KBM-7 (cell line): ENCODE measurements around the gene ABITRAM.
"Not testable (repeated sequence)": the region's sequence is repeated elsewhere in the genome, so short reads cannot be mapped to it uniquely, and the experiment has no call there.

ENCODE experiments used
- DNase-seq: peaks from one replicate; pipeline ENCODE4 v3.0.0-alpha.2; 2015
- in situ Hi-C: fragments of 300-500 bp; cut with MboI; formaldehyde crosslinking; loops from 2 replicates; pipeline ENCODE4 v1.14.3; 2020; ENCODE audit warnings: low sequenced_read_pairs, low pct_unique_long_range_greater_than_20kb, mixed read lengths

The ABITRAM gene

GRCh38 chr9:108921200-108921599 is 13.0 kb upstream of the ABITRAM start:
- in situ Hi-C loops, result no loop called here

DNA sequence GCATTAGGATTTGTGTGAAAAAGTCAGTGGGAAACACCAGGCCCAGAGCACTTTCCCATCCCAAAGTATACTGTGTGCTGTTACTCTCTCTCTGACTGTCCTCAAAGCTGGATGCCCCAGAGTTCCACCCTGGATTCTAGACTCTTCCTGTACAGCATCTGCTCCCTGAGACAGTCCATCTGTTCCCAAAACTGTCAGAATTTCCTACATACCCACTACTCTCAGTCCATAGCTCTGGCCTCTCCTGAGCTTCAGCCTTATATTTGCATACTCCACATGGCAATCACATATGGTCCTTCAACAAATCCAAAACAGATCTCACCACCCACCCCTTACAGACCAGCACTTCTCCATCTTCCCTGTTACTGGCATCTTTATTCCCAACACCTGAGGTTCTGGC is 9.7 kb upstream of the ABITRAM start:
- DNase-seq, result no peak

More at GRCh38 chr9:108921200-108921599, 13.0 kb upstream of the ABITRAM start:
- no peak for DNase-seq

GRCh38 chr9:108928386-108928785 is 5.8 kb upstream of the ABITRAM start:
- no peak for DNase-seq
- in situ Hi-C loops, result no loop called here

More for the DNA sequence above, 9.7 kb upstream of the ABITRAM start:
- in situ Hi-C loops, result no loop called here

- no peak for DNase-seq
- in situ Hi-C loops, result no loop called here
These were observed 926 bp upstream of the ABITRAM start for GRCh38 chr9:108933231-108933717.

GRCh38 chr9:108933718-108934322 is 380 bp upstream of the ABITRAM start, which contains the start of gene ELP1:
TSS of gene ELP1 (minus strand) at chr9:108934124. CDS start at chr9:108931146, 2,978 bp downstream.
- in situ Hi-C loops, result no loop called here
- DNase-seq, result peak; percentile 92

DNA sequence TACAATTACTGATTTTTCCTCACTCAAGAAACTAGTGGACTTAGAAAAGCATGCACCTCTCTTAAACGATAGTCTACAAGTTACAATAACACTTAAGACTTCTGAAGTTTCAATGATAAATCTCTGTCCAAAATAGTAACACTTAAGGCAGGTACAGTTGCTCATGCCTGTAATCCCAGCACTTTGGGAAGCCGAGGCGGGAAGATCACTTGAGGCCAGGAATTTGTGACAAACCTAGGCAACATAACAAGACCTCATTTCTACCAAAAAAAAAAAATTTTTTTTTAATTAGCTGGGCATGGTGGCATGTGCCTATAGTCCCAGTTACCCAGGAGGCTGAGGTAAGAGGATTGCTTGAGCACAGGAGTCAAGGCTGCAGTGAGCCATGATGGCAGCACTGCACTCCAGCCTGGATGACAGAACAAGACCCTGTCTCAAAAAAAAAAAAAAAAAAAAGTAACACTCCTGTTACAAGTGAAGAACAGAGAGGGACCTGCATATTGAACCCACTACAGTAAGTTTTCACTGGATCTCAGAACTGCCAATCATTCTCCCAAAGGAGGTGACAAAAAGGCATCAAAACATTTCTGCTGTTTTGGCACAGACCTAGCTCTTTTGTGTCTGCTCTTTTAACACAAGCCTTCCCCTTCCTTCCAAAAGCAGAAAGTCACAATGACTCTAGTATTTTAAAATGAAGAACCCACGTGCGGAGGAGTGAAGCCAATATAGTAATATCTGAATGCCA is 3.5 kb downstream of the ABITRAM start:
- DNase-seq, result no peak
- in situ Hi-C loops, result no loop called here

DNA sequence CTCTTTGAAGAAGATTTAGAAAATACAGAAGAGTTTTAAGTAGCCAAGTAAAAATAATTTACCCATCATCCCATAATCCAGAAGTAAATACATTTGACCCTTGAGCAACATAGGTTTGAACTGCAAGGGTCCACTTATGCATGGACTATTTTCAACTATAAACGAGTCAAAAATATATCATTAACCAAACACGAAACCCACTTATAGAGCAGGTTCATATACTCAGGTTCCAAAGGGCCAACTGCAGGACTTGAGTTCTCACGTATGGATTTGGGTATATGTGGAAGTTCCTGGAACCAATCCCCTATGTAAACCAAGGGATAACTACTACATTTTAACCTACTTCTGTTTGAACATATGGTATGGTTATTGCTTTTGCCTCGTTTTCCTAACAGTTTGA is 5.8 kb downstream of the ABITRAM start:
- in situ Hi-C loops, result no loop called here
- no peak for DNase-seq

- in situ Hi-C loops, result no loop called here
These were observed 16.0 kb downstream of the ABITRAM start for GRCh38 chr9:108950168-108950567.

DNA sequence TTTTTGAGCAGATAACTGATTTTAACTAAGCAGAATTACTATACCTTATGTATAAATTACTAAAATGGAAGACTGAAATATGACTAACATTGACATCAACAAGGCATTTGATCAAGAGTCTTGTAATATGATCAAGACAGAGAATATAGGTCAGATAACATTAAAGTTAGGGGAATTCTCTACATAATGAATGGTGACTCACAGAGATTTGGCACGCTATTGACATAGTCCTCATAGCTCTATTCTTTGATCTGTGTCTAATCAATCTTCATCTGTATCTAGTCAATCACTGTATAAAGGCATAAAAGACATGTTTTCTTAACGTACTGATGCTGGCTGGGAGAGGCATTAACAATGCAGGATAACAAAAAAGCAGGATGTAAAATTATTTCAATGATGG is 17.4 kb downstream of the ABITRAM start:
- no peak for DNase-seq
- in situ Hi-C loops, result no loop called here

More at GRCh38 chr9:108950168-108950567, 16.0 kb downstream of the ABITRAM start:
- DNase-seq, result no peak

GRCh38 chr9:108953983-108954574 is 19.9 kb downstream of the ABITRAM start:
- in situ Hi-C loops, result no loop called here
- DNase-seq, result peak; percentile 45

GRCh38 chr9:108956022-108956630 is 21.9 kb downstream of the ABITRAM start:
- in situ Hi-C loops, result no loop called here

GRCh38 chr9:108956631-108957026 is 22.4 kb downstream of the ABITRAM start:
- no peak for DNase-seq
- in situ Hi-C loops, result no loop called here

More at GRCh38 chr9:108956022-108956630, 21.9 kb downstream of the ABITRAM start:
- DNase-seq, result no peak

GRCh38 chr9:108960331-108960730 is 26.1 kb downstream of the ABITRAM start:
- in situ Hi-C loops, result no loop called here
- DNase-seq, result no peak

DNA sequence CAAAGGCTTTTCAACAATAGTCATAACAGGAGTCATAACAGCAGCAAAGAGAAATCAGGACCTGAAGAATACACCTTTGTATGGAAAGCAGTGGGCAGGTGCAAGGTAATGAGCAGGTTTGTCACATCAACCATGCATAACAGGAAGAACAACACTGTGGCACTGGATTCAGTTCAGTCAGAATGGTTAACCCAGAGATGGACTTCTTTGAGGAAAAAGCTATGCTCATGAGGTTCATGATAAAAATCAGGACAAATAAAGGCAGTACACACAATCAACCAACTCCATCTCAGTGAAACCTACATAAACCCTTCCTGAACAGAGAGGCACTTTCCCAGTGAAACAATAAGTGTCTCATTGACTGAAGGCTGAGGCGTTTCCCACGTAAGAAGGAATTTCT is 27.0 kb downstream of the ABITRAM start:
- in situ Hi-C loops, result no loop called here
- no peak for DNase-seq

- in situ Hi-C loops, result no loop called here
- DNase-seq, result no peak
These were observed 29.4 kb downstream of the ABITRAM start for GRCh38 chr9:108963459-108964143.

DNA sequence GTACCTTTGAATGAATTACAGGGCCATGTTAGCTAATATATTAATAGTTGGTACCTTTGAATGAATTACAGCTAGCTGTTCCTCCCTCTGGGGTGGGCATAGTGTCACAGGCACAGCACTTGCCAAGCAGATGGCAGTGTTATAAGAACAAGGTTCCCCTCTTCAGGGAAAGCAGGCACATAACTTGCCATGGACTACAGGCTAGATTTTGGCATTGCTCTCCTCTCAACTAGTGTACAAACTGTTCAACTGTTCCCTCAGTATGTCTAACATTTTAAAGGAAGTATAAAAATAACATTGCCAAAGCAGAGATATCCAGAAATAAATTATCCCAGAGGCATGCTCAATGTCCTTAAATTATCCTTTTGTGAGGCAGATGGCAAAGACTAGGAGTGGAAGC is 33.7 kb downstream of the ABITRAM start:
- no peak for DNase-seq
- in situ Hi-C loops, result no loop called here

- in situ Hi-C loops, DNase-seq: not testable (repeated sequence)
These were observed 37.2 kb downstream of the ABITRAM start for GRCh38 chr9:108971392-108971791.

- DNase-seq, result no peak
- in situ Hi-C loops, result no loop called here
These were observed 38.0 kb downstream of the ABITRAM start for GRCh38 chr9:108972186-108972585.

DNA sequence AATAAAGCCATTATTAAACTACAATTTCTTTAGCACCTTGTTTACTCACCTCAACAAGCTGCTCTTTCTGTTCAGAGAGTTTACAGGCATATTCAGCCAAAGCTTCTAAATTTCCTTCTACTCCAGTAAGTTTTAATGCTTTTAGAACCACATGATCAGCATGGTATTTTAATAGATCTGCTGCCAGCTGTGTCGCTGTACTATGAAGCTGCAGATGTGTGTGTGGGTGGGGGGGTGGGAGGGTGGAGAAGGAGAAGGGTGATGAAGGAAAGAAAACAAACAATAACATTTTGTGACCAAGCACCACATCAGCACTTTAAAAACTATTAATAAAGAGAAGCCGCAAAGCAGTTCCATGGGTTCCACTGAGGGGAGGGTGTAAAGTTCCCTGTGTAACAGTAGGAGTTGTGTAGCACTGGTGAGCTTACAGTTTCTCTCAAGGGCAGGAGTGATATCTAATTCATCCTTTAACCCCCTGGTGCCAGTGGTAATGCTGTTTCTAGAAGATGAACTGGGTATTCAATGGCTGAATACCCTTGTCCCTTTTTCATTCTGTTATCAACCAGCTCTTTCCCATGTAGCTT is 38.5 kb downstream of the ABITRAM start:
- in situ Hi-C loops, result no loop called here
- DNase-seq, result no peak
